ENCODE measurements around the gene GFI1.

The GFI1 gene

GRCh38 chr1:92494485-92495141, 7.9 kb upstream of the GFI1 start:
- H4K20me1 ChIP-seq (ENCODE audit: insufficient read depth, low read length) = no peaks in the 10 kb centered on the region
- no peak overlapping the region for H3K9ac ChIP-seq (ENCODE audit: low read length)
- H3K4me3 ChIP-seq (ENCODE audit: low read length) = no peak overlapping the region
- no peaks in the 10 kb centered on the region for H3K27me3 ChIP-seq (ENCODE audit: low read depth, low read length)
- no peaks in the 10 kb centered on the region for H3K9me3 ChIP-seq (ENCODE audit: insufficient read depth, low read length)
- H2AFZ ChIP-seq (ENCODE audit: low read depth, low read length) = no peak overlapping the region
- no peak overlapping the region for H3K27ac ChIP-seq (ENCODE audit: low read length)
- no peaks in the 10 kb centered on the region for H3K79me2 ChIP-seq (ENCODE audit: low read length)
- H3K36me3 ChIP-seq (replicated peaks; ENCODE audit: low read depth, low read length) = no peaks in the 10 kb centered on the region
- H3K4me1 ChIP-seq (ENCODE audit: low read length) = no peaks in the 10 kb centered on the region
- no peak overlapping the region for H3K4me2 ChIP-seq (ENCODE audit: low read length)
- TF ChIP-seq EZH2phosphoT487 (IDR thresholded peaks at IDR 0.05; ENCODE audit: low read depth) (no peak), CTCF (IDR thresholded peaks at IDR 0.05; ENCODE audit: low read depth, low read length) (no peak)

GRCh38 chr1:92493139-92493538, 6.4 kb upstream of the GFI1 start:
- Histone ChIP-seq H3K4me3 (ENCODE audit: low read length) (no peak overlapping the region), H3K36me3 (replicated peaks; ENCODE audit: low read depth, low read length) (no peaks in the 10 kb centered on the region), H3K79me2 (ENCODE audit: low read length) (no peaks in the 10 kb centered on the region), H3K27me3 (ENCODE audit: low read depth, low read length) (no peaks in the 10 kb centered on the region), H3K9me3 (ENCODE audit: insufficient read depth, low read length) (no peaks in the 10 kb centered on the region), H3K27ac (ENCODE audit: low read length) (no peak overlapping the region), H4K20me1 (ENCODE audit: insufficient read depth, low read length) (no peaks in the 10 kb centered on the region), H2AFZ (ENCODE audit: low read depth, low read length) (no peak overlapping the region), H3K9ac (ENCODE audit: low read length) (no peak overlapping the region), H3K4me1 (ENCODE audit: low read length) (no peaks in the 10 kb centered on the region), H3K4me2 (ENCODE audit: low read length) (no peak overlapping the region)
- no peak for TF ChIP-seq CTCF (IDR thresholded peaks at IDR 0.05; ENCODE audit: low read depth, low read length)
- no peak for TF ChIP-seq EZH2phosphoT487 (IDR thresholded peaks at IDR 0.05; ENCODE audit: low read depth)

- no peaks in the 10 kb centered on the region for H4K20me1 ChIP-seq (ENCODE audit: insufficient read depth, low read length)
- no peaks in the 10 kb centered on the region for H3K4me1 ChIP-seq (ENCODE audit: low read length)
- no peak overlapping the region for H3K4me3 ChIP-seq (ENCODE audit: low read length)
- H3K36me3 ChIP-seq (replicated peaks; ENCODE audit: low read depth, low read length) = no peaks in the 10 kb centered on the region
- H3K9me3 ChIP-seq (ENCODE audit: insufficient read depth, low read length) = no peaks in the 10 kb centered on the region
- H3K79me2 ChIP-seq (ENCODE audit: low read length) = no peaks in the 10 kb centered on the region
- no peak overlapping the region for H2AFZ ChIP-seq (ENCODE audit: low read depth, low read length)
- H3K27ac ChIP-seq (ENCODE audit: low read length) = no peak overlapping the region
- no peaks in the 10 kb centered on the region for H3K27me3 ChIP-seq (ENCODE audit: low read depth, low read length)
- no peak for TF ChIP-seq EZH2phosphoT487 (IDR thresholded peaks at IDR 0.05; ENCODE audit: low read depth)
- TF ChIP-seq CTCF (IDR thresholded peaks at IDR 0.05; ENCODE audit: low read depth, low read length) = no peak
- no peak overlapping the region for H3K4me2 ChIP-seq (ENCODE audit: low read length)
- H3K9ac ChIP-seq (ENCODE audit: low read length) = no peak overlapping the region
Observed at GRCh38 chr1:92488832-92489231, 2.1 kb upstream of the GFI1 start.

- Histone ChIP-seq H3K9ac (ENCODE audit: low read length) (no peak overlapping the region), H3K4me3 (ENCODE audit: low read length) (no peak overlapping the region), H3K9me3 (ENCODE audit: insufficient read depth, low read length) (no peaks in the 10 kb centered on the region), H3K79me2 (ENCODE audit: low read length) (no peaks in the 10 kb centered on the region), H2AFZ (ENCODE audit: low read depth, low read length) (no peak overlapping the region), H3K27me3 (ENCODE audit: low read depth, low read length) (no peaks in the 10 kb centered on the region), H4K20me1 (ENCODE audit: insufficient read depth, low read length) (no peaks in the 10 kb centered on the region), H3K4me1 (ENCODE audit: low read length) (no peaks in the 10 kb centered on the region), H3K4me2 (ENCODE audit: low read length) (no peak overlapping the region), H3K36me3 (replicated peaks; ENCODE audit: low read depth, low read length) (no peaks in the 10 kb centered on the region), H3K27ac (ENCODE audit: low read length) (no peak overlapping the region)
- TF ChIP-seq CTCF (IDR thresholded peaks at IDR 0.05; ENCODE audit: low read depth, low read length) (no peak), EZH2phosphoT487 (IDR thresholded peaks at IDR 0.05; ENCODE audit: low read depth) (no peak)
Observed at GRCh38 chr1:92488416-92488815, 1.7 kb upstream of the GFI1 start.

Measured in OCI-LY3 (cell line).